A673 (cell line): ENCODE measurements around the gene ST6GALNAC3.

ENCODE experiments used
- CTCF ChIP-seq: fragments of 300-800, 200-600 bp; sonication (generic); conservative IDR thresholded peaks from 2 replicates; pipeline ENCODE4 v1.5.1; 2017; ENCODE audit warnings: low read depth, mild to moderate bottlenecking, antibody characterized with exemption, low read length, moderate library complexity, mixed read lengths
- EZH2 ChIP-seq: fragments of 200-600 bp; sonication (generic); IDR thresholded peaks from 2 replicates; pipeline ENCODE4 v1.6.1; 2017; ENCODE audit warnings: borderline replicate concordance, low read depth, mild to moderate bottlenecking, mixed read lengths, antibody characterized with exemption, low read length; ENCODE audit not compliant: poor library complexity, severe bottlenecking

- TF ChIP-seq CTCF (no peak), EZH2 (no peak)
Observed at GRCh38 chr1:76075188-76075489, 593 bp downstream of the ST6GALNAC3 start.
